ENCODE data around the gene SLC46A1.

DNA sequence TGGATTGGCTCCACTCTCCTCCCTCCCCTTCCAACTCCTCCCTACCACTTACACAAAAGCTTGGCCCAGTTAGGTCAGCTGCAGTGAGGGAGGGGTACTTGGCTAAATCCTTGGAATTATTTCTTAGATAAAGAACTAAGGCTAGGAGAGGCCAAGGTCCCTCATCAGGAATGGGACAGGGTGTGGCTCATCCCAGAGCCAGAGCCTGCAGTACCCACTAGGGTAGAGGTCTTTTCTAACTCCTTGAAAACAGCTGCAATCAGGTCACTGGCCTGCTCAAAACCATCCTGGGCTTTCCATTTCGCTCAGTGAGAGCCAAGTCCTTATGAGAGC is 1.9 kb upstream of the SLC46A1 start:
- no peak for TF ChIP-seq POLR2A (IDR thresholded peaks at IDR 0.05)
- TF ChIP-seq, protein P1, sequence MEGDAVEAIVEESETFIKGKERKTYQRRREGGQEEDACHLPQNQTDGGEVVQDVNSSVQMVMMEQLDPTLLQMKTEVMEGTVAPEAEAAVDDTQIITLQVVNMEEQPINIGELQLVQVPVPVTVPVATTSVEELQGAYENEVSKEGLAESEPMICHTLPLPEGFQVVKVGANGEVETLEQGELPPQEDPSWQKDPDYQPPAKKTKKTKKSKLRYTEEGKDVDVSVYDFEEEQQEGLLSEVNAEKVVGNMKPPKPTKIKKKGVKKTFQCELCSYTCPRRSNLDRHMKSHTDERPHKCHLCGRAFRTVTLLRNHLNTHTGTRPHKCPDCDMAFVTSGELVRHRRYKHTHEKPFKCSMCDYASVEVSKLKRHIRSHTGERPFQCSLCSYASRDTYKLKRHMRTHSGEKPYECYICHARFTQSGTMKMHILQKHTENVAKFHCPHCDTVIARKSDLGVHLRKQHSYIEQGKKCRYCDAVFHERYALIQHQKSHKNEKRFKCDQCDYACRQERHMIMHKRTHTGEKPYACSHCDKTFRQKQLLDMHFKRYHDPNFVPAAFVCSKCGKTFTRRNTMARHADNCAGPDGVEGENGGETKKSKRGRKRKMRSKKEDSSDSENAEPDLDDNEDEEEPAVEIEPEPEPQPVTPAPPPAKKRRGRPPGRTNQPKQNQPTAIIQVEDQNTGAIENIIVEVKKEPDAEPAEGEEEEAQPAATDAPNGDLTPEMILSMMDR (IDR thresholded peaks at IDR 0.05), result no peak
- no peak for TF ChIP-seq POLR2AphosphoS5 (IDR thresholded peaks at IDR 0.05)
- TF ChIP-seq EP300 (IDR thresholded peaks at IDR 0.05), result no peak
